ENCODE data around the gene CLDN24.

Gene CLDN24

GRCh38 chr4:183322326-183322725 lies at the start of gene CLDN24:
Gene CLDN24 (minus strand): TSS chr4:183322426. CDS start chr4:183322426, 0 bp downstream.
- no peak for DNase-seq (ENCODE audit: low read depth)

GRCh38 chr4:183370786-183371185 lies 48.6 kb upstream of the CLDN24 start:
- no peak for DNase-seq (ENCODE audit: low read depth)

- no peak for DNase-seq (ENCODE audit: low read depth)
Measured at GRCh38 chr4:183369073-183369472, 46.8 kb upstream of the CLDN24 start.

GRCh38 chr4:183366206-183366835 lies 44.1 kb upstream of the CLDN24 start:
- DNase-seq (ENCODE audit: low read depth) = no peak

- DNase-seq (ENCODE audit: low read depth) = no peak
Measured at GRCh38 chr4:183364025-183364424, 41.8 kb upstream of the CLDN24 start.

- no peak for DNase-seq (ENCODE audit: low read depth)
Measured at GRCh38 chr4:183362916-183363542, 40.8 kb upstream of the CLDN24 start.

- DNase-seq (ENCODE audit: low read depth) = no peak
Measured at GRCh38 chr4:183362036-183362435, 39.8 kb upstream of the CLDN24 start.

GRCh38 chr4:183360161-183360919 lies 38.1 kb upstream of the CLDN24 start:
- no peak for DNase-seq (ENCODE audit: low read depth)

- DNase-seq (ENCODE audit: low read depth) = no peak
Measured at GRCh38 chr4:183358215-183358755, 36.1 kb upstream of the CLDN24 start.

GRCh38 chr4:183356931-183357675 lies 34.9 kb upstream of the CLDN24 start:
- no peak for DNase-seq (ENCODE audit: low read depth)

- no peak for DNase-seq (ENCODE audit: low read depth)
Measured at GRCh38 chr4:183356173-183356830, 34.1 kb upstream of the CLDN24 start.

GRCh38 chr4:183355405-183355804 lies 33.2 kb upstream of the CLDN24 start:
- no peak for DNase-seq (ENCODE audit: low read depth)

- no peak for DNase-seq (ENCODE audit: low read depth)
Measured at GRCh38 chr4:183354219-183354618, 32.0 kb upstream of the CLDN24 start.

- no peak for DNase-seq (ENCODE audit: low read depth)
Measured at GRCh38 chr4:183353557-183353956, 31.3 kb upstream of the CLDN24 start.

GRCh38 chr4:183352546-183352945 lies 30.3 kb upstream of the CLDN24 start:
- DNase-seq (ENCODE audit: low read depth) = no peak

- DNase-seq (ENCODE audit: low read depth) = no peak
Measured at GRCh38 chr4:183350317-183351071, 28.3 kb upstream of the CLDN24 start.

- DNase-seq (ENCODE audit: low read depth) = no peak
Measured at GRCh38 chr4:183349673-183350072, 27.4 kb upstream of the CLDN24 start.

- DNase-seq (ENCODE audit: low read depth) = no peak
Measured at GRCh38 chr4:183348706-183349659, 26.8 kb upstream of the CLDN24 start.

- DNase-seq (ENCODE audit: low read depth) = no peak
Measured at GRCh38 chr4:183348136-183348535, 25.9 kb upstream of the CLDN24 start.

GRCh38 chr4:183347566-183347965 lies 25.3 kb upstream of the CLDN24 start:
- DNase-seq (ENCODE audit: low read depth) = no peak
